Measurements from ENCODE around the gene IL36G.
"Not testable (repeated sequence)": the region's sequence is repeated elsewhere in the genome, so short reads cannot be mapped to it uniquely, and the experiment has no call there.

Gene IL36G

GRCh38 chr2:112977559-112978056 lies at the start of gene IL36G:
TSS of gene IL36G (plus strand) at chr2:112978006. CDS start at chr2:112978639, 633 bp downstream.
- no peak for DNase-seq (ENCODE audit: low read depth in 2 of 2)

- no peak for DNase-seq (ENCODE audit: low read depth in 2 of 2)
These were observed 44.5 kb upstream of the IL36G start for GRCh38 chr2:112933261-112933660.

- DNase-seq (ENCODE audit: low read depth in 2 of 2): not testable (repeated sequence)
These were observed 43.7 kb upstream of the IL36G start for GRCh38 chr2:112934117-112934516.

- no peak for DNase-seq (ENCODE audit: low read depth in 2 of 2)
These were observed 40.9 kb upstream of the IL36G start for GRCh38 chr2:112936927-112937232.

GRCh38 chr2:112938904-112939303 lies 38.9 kb upstream of the IL36G start:
- DNase-seq (ENCODE audit: low read depth in 2 of 2): no peak

- DNase-seq (ENCODE audit: low read depth in 2 of 2): no peak
These were observed 38.4 kb upstream of the IL36G start for GRCh38 chr2:112939425-112939824.

- DNase-seq (ENCODE audit: low read depth in 2 of 2): no peak
These were observed 36.8 kb upstream of the IL36G start for GRCh38 chr2:112940859-112941625.

GRCh38 chr2:112941753-112942653 lies 35.8 kb upstream of the IL36G start:
- peak; percentile 20 to 71 for DNase-seq (ENCODE audit: low read depth in 2 of 2)

GRCh38 chr2:112942654-112943002 lies 35.2 kb upstream of the IL36G start:
- no peak for DNase-seq (ENCODE audit: low read depth in 2 of 2)

GRCh38 chr2:112944971-112945370 lies 32.8 kb upstream of the IL36G start:
- no peak for DNase-seq (ENCODE audit: low read depth in 2 of 2)

GRCh38 chr2:112946086-112946485 lies 31.7 kb upstream of the IL36G start:
- no peak for DNase-seq (ENCODE audit: low read depth in 2 of 2)

GRCh38 chr2:112947374-112947773 lies 30.4 kb upstream of the IL36G start:
- no peak for DNase-seq (ENCODE audit: low read depth in 2 of 2)

- no peak for DNase-seq (ENCODE audit: low read depth in 2 of 2)
These were observed 28.4 kb upstream of the IL36G start for GRCh38 chr2:112949456-112949855.

- DNase-seq (ENCODE audit: low read depth in 2 of 2): no peak
These were observed 23.4 kb upstream of the IL36G start for GRCh38 chr2:112954364-112954763.

GRCh38 chr2:112957511-112957910 lies 20.3 kb upstream of the IL36G start:
- DNase-seq (ENCODE audit: low read depth in 2 of 2): no peak

GRCh38 chr2:112958428-112959108 lies 19.2 kb upstream of the IL36G start:
- peak in 1 of 2 experiments; percentile 11 for DNase-seq (ENCODE audit: low read depth in 2 of 2)

GRCh38 chr2:112959109-112959812 lies 18.5 kb upstream of the IL36G start:
- no peak for DNase-seq (ENCODE audit: low read depth in 2 of 2)

- no peak for DNase-seq (ENCODE audit: low read depth in 2 of 2)
These were observed 17.5 kb upstream of the IL36G start for GRCh38 chr2:112960230-112960825.

- DNase-seq (ENCODE audit: low read depth in 2 of 2): no peak
These were observed 15.3 kb upstream of the IL36G start for GRCh38 chr2:112962308-112963175.

GRCh38 chr2:112967023-112967422 lies 10.8 kb upstream of the IL36G start:
- DNase-seq (ENCODE audit: low read depth in 2 of 2): no peak

Measured in stimulated activated CD4-positive, alpha-beta T cell treated with anti-CD3 and anti-CD28 coated beads, Interleukin-12 subunit alpha, Interleukin-12 subunit beta, amount 100 ng/mL, for 24 hours (primary cell).